GM18861 (cell line): ENCODE data around the gene NTSR1.

ENCODE experiments used
- ATAC-seq: cut with Tn5 transposase; IDR thresholded peaks from one replicate; pipeline ENCODE4 v1.9.1; 2021; ENCODE audit not compliant: unreplicated experiment

NTSR1 gene

GRCh38 chr20:62693524-62693922 is 15.1 kb upstream of the NTSR1 start:
- no peak for ATAC-seq

- ATAC-seq = no peak
These were observed 14.5 kb upstream of the NTSR1 start for GRCh38 chr20:62694106-62694505.

- ATAC-seq = no peak
These were observed 13.8 kb upstream of the NTSR1 start for GRCh38 chr20:62694868-62695267.

- ATAC-seq = no peak
These were observed 12.9 kb upstream of the NTSR1 start for GRCh38 chr20:62695448-62696414.

- ATAC-seq = no peak
These were observed 12.1 kb upstream of the NTSR1 start for GRCh38 chr20:62696434-62696957.

- ATAC-seq = no peak
These were observed 11.6 kb upstream of the NTSR1 start for GRCh38 chr20:62696989-62697388.

GRCh38 chr20:62697468-62697912 is 11.1 kb upstream of the NTSR1 start:
- ATAC-seq = no peak

GRCh38 chr20:62698231-62698630 is 10.4 kb upstream of the NTSR1 start:
- no peak for ATAC-seq

GRCh38 chr20:62699296-62699695 is 9.3 kb upstream of the NTSR1 start:
- no peak for ATAC-seq

GRCh38 chr20:62699741-62700140 is 8.9 kb upstream of the NTSR1 start:
- ATAC-seq = no peak

- ATAC-seq = no peak
These were observed 8.2 kb upstream of the NTSR1 start for GRCh38 chr20:62700261-62700930.

- ATAC-seq = no peak
These were observed 7.2 kb upstream of the NTSR1 start for GRCh38 chr20:62701161-62702012.

GRCh38 chr20:62702013-62702300 is 6.7 kb upstream of the NTSR1 start:
- ATAC-seq = no peak

- ATAC-seq = no peak
These were observed 5.5 kb upstream of the NTSR1 start for GRCh38 chr20:62702895-62703852.

GRCh38 chr20:62703853-62704228 is 4.8 kb upstream of the NTSR1 start:
- ATAC-seq = no peak

- ATAC-seq = no peak
These were observed 4.2 kb upstream of the NTSR1 start for GRCh38 chr20:62704341-62704948.

- ATAC-seq = no peak
These were observed 3.0 kb upstream of the NTSR1 start for GRCh38 chr20:62705627-62706026.

- ATAC-seq = no peak
These were observed 2.3 kb upstream of the NTSR1 start for GRCh38 chr20:62706344-62706743.

- no peak for ATAC-seq
These were observed 1.8 kb upstream of the NTSR1 start for GRCh38 chr20:62706857-62707256.
